GM18508 (cell line): Measurements from ENCODE around the gene RRBP1.

Experiments used
- ATAC-seq: cut with Tn5 transposase; IDR thresholded peaks from one replicate; pipeline ENCODE4 v1.9.1; 2021; ENCODE audit warnings: moderate number of reproducible peaks; ENCODE audit not compliant: insufficient read depth, unreplicated experiment

RRBP1 gene

GRCh38 chr20:17590245-17590644 lies 91.8 kb downstream of the RRBP1 start:
- no peak for ATAC-seq

DNA sequence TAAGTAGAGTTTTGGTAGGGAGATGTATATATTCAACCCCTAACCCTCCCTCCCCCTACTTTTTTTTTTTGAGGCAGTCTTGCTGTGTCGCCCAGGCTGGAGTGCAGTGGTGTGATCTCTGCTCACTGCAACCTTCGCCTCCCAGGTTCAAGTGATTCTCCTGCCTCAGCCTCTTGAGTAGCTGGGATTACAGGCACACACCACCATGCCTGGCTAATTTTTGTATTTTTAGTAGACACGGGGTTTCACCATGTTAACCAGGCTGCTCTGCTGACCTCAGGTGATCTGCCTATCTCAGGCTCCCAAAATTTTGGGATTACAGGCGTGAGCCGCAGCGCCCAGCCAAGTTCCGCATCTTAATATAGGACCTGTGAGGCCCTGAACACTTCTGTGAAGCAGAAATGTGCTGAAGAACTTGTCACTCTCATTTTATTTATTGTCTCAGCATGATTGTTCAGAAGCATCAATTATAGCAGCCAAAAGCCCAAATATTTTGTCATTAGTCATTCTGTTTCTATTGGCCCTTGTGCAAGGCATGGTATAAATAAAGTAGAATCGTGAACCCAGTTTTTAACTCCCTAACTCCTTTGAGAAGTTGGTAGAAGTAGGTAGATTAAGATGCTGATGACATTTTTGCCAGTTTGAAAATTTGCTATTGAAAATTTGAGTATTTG lies 92.7 kb downstream of the RRBP1 start:
- ATAC-seq: no peak

DNA sequence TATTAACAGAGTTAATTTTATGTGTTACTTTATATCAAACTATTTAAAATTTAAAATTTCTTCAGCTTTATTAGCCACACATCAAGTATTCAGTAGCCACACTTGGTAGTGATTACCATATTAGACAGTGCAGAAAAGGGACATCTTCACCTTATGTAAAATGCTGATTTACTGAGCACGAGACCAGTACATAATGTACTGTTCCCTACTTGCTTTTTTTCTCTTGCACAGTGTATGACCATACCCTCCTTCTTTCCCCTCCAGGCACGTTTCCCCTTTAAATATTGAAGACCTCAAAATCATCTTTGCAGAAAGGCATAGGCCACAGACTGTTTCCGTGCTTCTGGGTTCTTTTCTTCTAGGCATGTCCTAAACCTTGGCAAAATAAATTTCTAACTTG lies 94.2 kb downstream of the RRBP1 start:
- ATAC-seq: no peak

DNA sequence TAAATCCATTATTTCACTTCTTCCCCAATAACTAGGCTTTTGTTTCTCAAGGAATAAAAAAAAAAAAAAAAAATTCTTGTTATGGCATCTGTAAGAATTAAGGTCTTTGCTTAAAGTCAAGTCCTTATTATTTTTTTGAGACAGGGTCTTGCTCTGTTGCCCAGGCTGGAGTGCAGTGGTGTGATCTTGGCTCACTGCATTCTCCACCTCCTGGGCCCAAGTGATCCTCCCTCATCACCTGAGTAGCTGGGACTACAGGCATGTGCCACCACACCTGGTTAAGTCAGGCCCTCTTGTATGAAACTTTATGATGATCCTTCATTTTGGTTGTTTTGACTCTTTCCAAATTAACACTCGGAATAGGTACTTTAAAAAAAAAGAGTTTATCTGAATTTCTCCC lies 94.9 kb downstream of the RRBP1 start:
- no peak for ATAC-seq

DNA sequence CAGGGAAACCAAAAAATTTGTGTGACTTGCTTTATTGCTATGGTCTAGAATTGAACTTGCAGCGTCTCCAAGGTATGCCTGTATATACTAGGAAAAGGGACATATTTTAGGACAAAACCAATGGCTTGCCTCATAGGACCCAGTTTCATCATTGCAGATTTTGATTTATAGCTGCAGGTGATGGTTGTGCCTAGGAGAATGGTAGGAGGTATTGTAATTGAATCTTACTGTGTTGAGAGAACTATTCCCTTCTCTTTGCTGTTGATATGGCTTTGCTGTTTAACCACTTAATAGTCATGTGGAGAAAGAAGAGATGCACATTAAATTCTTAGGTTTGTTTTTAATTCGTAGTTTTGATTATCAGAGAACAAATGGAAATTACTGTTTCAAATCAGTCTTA lies 95.8 kb downstream of the RRBP1 start:
- ATAC-seq: no peak

- no peak for ATAC-seq
Measured at GRCh38 chr20:17584689-17585088, 97.4 kb downstream of the RRBP1 start.

DNA sequence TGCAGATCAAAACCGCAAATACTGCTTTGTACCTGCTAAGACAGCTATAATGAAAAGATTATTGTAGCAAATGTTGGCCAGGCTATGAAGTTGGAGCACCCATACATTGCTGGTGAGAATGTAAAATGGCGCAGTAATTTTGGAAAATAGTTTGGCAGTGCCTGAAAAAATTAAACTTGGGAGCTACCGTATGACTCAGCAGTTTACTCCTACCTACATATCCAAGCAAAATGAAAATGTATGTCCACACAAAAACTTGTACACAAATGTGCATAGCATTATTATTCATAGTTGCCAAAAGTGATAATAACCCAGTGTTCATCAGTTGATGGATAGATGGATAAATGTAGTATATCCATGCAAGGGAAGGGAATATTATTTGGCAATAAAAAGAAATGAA lies 98.9 kb downstream of the RRBP1 start:
- no peak for ATAC-seq

DNA sequence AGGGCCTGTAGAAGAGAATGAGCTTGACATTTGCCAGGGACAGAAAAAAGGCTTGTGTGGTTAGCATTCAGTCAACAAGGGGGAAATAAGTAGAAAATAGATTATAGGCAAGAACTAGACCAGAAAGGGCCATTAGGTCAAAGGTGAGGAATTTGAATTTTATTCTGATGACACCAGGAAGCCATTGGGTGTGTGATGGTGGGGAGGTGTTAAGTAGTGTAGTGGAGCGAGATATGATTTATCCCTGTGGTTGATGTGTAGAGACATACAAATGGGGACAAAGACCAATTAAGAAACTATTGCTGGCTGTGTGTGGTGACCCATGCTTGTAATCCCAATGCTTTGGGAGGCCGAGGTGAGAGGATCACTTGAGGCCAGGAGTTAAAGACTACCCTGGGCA lies 101.1 kb downstream of the RRBP1 start:
- no peak for ATAC-seq

GRCh38 chr20:17579369-17580039 lies 102.5 kb downstream of the RRBP1 start:
- ATAC-seq: no peak

- no peak for ATAC-seq
Measured at GRCh38 chr20:17576215-17576614, 105.8 kb downstream of the RRBP1 start.

- no peak for ATAC-seq
Measured at GRCh38 chr20:17573463-17573862, 108.6 kb downstream of the RRBP1 start.

- ATAC-seq: no peak
Measured at GRCh38 chr20:17572034-17572638, 109.9 kb downstream of the RRBP1 start.

DNA sequence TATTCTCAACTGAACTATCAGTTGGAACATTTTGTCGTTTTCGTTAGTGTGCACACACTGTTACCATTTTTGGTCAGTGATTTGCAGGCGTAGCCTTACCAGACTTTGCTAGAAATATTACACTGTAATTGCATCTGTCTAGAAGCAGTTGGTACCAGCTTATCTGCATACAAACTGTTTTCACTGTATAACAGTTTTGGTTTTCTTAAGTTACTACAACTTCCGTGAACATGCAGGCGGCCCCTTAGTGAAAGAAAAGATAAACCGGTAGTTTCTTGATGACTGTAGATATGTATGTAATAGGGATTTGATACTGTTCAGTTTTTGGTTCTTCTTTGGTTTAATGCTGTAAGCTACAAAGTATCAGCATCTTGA lies 110.9 kb downstream of the RRBP1 start:
- no peak for ATAC-seq

DNA sequence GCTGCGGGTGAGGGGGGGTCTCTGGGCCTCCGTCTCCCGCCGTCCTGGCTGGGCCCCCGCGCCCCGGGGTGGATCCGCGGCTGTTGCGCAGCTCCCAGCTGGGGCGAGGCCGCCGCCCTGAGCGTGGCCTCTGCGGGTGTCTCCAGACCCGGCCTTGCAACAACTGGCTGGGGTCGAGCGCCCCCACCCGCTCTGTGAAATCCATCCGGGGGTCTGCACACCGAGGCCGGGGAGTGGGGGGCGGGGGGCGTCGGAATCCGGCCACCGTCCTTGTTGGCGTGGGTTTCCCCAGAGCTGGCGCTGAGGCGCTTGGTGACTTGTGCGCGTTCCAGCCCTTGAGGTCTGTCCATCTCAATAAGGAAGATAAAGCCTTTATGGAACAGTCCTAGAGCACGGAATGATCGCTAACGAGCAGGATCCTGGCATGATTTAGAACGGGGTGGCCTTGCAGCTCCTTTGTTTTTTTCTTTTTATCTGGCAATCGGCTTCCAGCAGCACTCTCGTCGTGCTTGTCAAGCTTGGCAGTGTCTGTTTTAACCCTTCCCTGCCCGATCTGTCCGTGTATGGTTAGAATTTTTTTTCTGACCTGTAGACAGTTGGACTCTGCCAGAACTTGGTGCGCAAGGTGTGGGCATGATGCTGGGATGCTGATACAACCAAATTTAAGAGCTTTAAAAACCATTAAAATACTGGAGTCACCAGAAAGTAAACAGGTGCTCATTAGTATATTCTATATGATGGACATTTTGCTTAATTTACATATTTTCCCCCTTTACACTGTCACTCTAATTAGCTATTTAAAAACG lies 111.5 kb downstream of the RRBP1 start:
- ATAC-seq: no peak

- peak; percentile 61 for ATAC-seq
Measured at GRCh38 chr20:17569616-17570346, 112.3 kb downstream of the RRBP1 start, which contains the start of gene DSTN. TSS of gene DSTN (plus strand) at chr20:17570075. CDS start at chr20:17570209, 134 bp downstream.

DNA sequence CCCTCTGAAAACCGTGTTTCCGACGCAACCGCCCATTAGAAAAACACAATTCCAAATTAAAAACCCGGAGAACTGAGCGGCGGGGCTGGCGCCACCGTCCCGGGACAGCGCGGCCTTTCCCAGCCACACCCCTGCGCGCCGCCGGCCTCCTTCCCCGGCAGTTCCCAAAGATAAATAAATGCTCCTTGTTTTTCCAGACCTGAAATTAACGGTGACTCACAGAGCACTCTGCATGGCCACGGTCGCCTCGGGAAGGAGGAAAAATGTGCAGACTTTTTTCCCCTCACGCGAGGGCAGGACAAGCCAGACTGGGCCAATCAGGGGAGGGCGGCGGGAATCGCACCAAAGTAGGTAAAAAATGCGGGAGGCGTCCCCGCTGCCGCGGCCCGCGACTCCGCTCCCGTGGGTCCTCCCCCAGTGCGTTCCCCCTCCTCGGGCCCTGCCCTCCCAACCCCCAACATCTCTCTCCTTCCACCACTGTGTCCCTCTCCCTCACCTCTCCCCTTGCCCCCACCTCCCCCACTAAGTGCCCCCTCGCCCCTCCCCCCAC lies 113.0 kb downstream of the RRBP1 start:
- ATAC-seq: no peak

- ATAC-seq: no peak
Measured at GRCh38 chr20:17568045-17568788, 113.8 kb downstream of the RRBP1 start.

- ATAC-seq: no peak
Measured at GRCh38 chr20:17566345-17566744, 115.7 kb downstream of the RRBP1 start.

DNA sequence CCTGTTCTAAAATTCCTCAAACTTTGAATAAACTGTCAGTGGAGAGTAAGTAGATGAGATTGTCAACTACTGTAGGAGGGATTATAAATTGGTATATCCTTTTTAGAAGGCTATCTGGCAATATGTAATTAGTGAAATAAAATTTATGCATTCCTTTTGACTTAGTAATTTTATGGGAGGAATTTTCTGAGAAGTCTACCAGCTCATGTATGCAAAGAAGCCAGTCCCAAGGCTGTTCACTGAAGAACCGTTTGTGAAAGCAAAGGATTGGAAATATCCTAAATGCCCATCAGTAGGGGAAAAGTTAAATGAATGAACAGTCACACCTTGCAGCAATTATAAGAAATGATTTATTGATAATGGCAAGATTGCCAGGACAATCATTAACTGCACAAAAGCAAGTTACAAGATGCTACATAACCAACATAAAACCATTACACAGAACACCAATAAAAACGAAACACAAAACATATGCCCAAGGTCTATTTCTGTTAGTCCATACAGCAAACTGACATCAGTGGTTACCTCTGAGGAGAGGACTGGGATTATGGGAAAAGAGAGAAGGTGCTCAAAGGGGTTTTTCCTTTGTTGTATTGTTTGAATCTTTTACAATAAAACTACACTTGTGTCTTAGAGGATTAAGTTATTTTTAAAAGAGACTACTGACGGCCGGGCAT lies 116.7 kb downstream of the RRBP1 start:
- ATAC-seq: no peak
